HG03159 (cell line): ENCODE measurements around the gene LRRN3.
A peak's percentile ranks its signal among the peaks of the same experiment; 100 is the strongest.

Source experiments
- ATAC-seq: cut with Tn5 transposase; IDR thresholded peaks from one replicate; pipeline ENCODE4 v1.9.1; 2021; ENCODE audit warnings: mild to moderate bottlenecking, moderate library complexity; ENCODE audit not compliant: unreplicated experiment

LRRN3 gene

GRCh38 chr7:111077001-111077400 lies 13.9 kb upstream of the LRRN3 start:
- ATAC-seq, result no peak

GRCh38 chr7:111080495-111081105 lies 10.3 kb upstream of the LRRN3 start:
- ATAC-seq, result peak; percentile 22

- no peak for ATAC-seq
These were observed 9.2 kb upstream of the LRRN3 start for GRCh38 chr7:111081546-111082267.

- no peak for ATAC-seq
These were observed 8.6 kb upstream of the LRRN3 start for GRCh38 chr7:111082351-111082750.

GRCh38 chr7:111083413-111083812 lies 7.5 kb upstream of the LRRN3 start:
- peak; percentile 99 for ATAC-seq

GRCh38 chr7:111085356-111085755 lies 5.6 kb upstream of the LRRN3 start:
- no peak for ATAC-seq

- no peak for ATAC-seq
These were observed 4.4 kb upstream of the LRRN3 start for GRCh38 chr7:111086532-111086931.

GRCh38 chr7:111088328-111088727 lies 2.6 kb upstream of the LRRN3 start:
- no peak for ATAC-seq

GRCh38 chr7:111089822-111090426 lies 1.0 kb upstream of the LRRN3 start:
- peak; percentile 60 for ATAC-seq

GRCh38 chr7:111091593-111092358 lies 849 bp downstream of the LRRN3 start:
- no peak for ATAC-seq

- ATAC-seq, result no peak
These were observed 1.7 kb downstream of the LRRN3 start for GRCh38 chr7:111092406-111093236.

GRCh38 chr7:111093496-111093895 lies 2.6 kb downstream of the LRRN3 start:
- ATAC-seq, result no peak

GRCh38 chr7:111094419-111094818 lies 3.5 kb downstream of the LRRN3 start:
- ATAC-seq, result no peak

GRCh38 chr7:111096997-111097396 lies 6.1 kb downstream of the LRRN3 start:
- no peak for ATAC-seq

- peak; percentile 87 for ATAC-seq
These were observed 7.3 kb downstream of the LRRN3 start for GRCh38 chr7:111098011-111098925.

GRCh38 chr7:111098926-111099250 lies 8.0 kb downstream of the LRRN3 start:
- no peak for ATAC-seq

GRCh38 chr7:111101856-111102646 lies 11.1 kb downstream of the LRRN3 start:
- ATAC-seq, result no peak

GRCh38 chr7:111103136-111103535 lies 12.2 kb downstream of the LRRN3 start:
- ATAC-seq, result no peak
